Measurements from ENCODE around the gene SGO2. TPM values are rescaled to one million over a fixed set of nuclear protein-coding genes. Genes with fewer than 3 reads are reported as not detected.

The SGO2 gene
- total and polyA plus RNA-seq, 2 of the 13 experiments (the other 11 are each of a cell fraction or from before 2014, with no cell fraction given): 5.1 to 16.2 TPM

GRCh38 chr2:200613692-200614091 lies 87.7 kb downstream of the SGO2 start (continued):
- TF ChIP-seq IKZF4 (CRISPR knock-in tag; IDR thresholded peaks at IDR 0.05; ENCODE audit: borderline replicate concordance, low read depth, not compliant biosample characterization): no peak
- no peak for TF ChIP-seq ZNF816 (CRISPR knock-in tag; IDR thresholded peaks at IDR 0.05; ENCODE audit: borderline replicate concordance)
- TF ChIP-seq KLF6 (CRISPR knock-in tag; IDR thresholded peaks at IDR 0.05): no peak
- TF ChIP-seq POLR2AphosphoS5 (IDR thresholded peaks at IDR 0.05; ENCODE audit: low read depth, low read length): no peak

DNA sequence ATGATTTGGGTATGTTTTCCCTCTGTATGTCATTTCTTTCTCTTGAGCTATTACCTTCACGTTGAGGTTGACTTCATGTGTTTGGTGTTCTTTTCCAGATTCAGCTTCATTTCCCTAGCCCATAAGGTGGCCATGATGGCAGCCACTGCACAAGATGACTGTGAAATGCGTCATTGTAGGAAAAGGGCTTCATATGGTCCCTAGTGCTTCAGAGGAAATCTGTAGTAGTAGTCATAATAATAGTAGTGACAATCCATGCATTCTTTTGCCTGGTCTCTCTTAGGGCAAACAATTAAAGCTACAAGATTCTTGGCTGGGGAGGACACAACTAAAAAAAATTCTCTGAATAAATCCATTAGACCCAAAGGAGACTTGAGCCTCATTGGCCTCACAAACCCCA lies 88.2 kb downstream of the SGO2 start:
- Histone ChIP-seq H3K4me1 (ENCODE audit: insufficient read depth, low read length) (peaks cover 20% of the 10 kb centered on the region), H3K27ac (ENCODE audit: extremely low read length, insufficient read depth, low read length) (no peak overlapping the region), H3K9ac (ENCODE audit: insufficient read depth, low read depth, low read length) (no peak overlapping the region), H3K27me3 (ENCODE audit: control insufficient read depth in 1 of 2, insufficient read depth in 2 of 2, low read length in 2 of 2) (no peaks in the 10 kb centered on the region), H2AFZ (ENCODE audit: low read length) (no peak overlapping the region), H3K9me3 (ENCODE audit: low read length) (no peaks in the 10 kb centered on the region), H3K4me2 (ENCODE audit: low read depth, low read length) (no peak overlapping the region), H4K20me1 (ENCODE audit: insufficient read depth, low read length) (no peaks in the 10 kb centered on the region), H3K4me3 (replicated peaks in 1 of 3; ENCODE audit: insufficient read depth in 1 of 3, low read depth in 2 of 3, low read length in 3 of 3) (no peak overlapping the region), H3K79me2 (ENCODE audit: insufficient read depth, low read length) (no peaks in the 10 kb centered on the region), H3K36me3 (replicated peaks in 1 of 2; ENCODE audit: control insufficient read depth in 1 of 2, insufficient read depth in 2 of 2, low read length in 2 of 2) (0 out of 5 replicates have a peak, but pooled peaks cover 0 to 1% of the 10 kb centered on the region in 2 experiments)
- intact Hi-C loops (cut with micrococcal nuclease; ENCODE audit: unreplicated experiment) (no loop called here), in situ Hi-C loops (cut with HindIII; ENCODE audit: extremely low pct_ligation_motif_present, low pct_unique_long_range_greater_than_20kb) (no loop called here)
- ChIA-PET POLR2A (interaction anchor here (1.6 to 4.4 kb wide), 4 partner anchors 10 to 35 kb away, joined by 5 to 33 read pairs (median 20); partner anchors contain the start of gene AOX1), CTCF (ENCODE audit: low intra/inter-chr PET ratio, low total read pairs) (no interaction called here)
- ATAC-seq (no peak), DNase-seq (ENCODE audit: low spot score) (no peak), FAIRE-seq (no peak)
- WGBS (ENCODE audit: low lambda C conversion rate): 93% methylated on average over 2 of the region's 2 CpGs
- TF ChIP-seq DRAP1 (CRISPR knock-in tag; IDR thresholded peaks at IDR 0.05): no peak
- no peak for TF ChIP-seq NCOA1 (CRISPR knock-in tag; IDR thresholded peaks at IDR 0.05)
- no peak for TF ChIP-seq MYC (CRISPR knock-in tag; IDR thresholded peaks at IDR 0.05; ENCODE audit: borderline replicate concordance)
- no peak for TF ChIP-seq JUNB (CRISPR knock-in tag; IDR thresholded peaks at IDR 0.05; ENCODE audit: borderline replicate concordance)
- TF ChIP-seq KDM3A (CRISPR knock-in tag; IDR thresholded peaks at IDR 0.05; ENCODE audit: low read depth): no peak
- TF ChIP-seq RCOR2 (CRISPR knock-in tag; IDR thresholded peaks at IDR 0.05): no peak
- no peak for TF ChIP-seq POLR2AphosphoS5 (IDR thresholded peaks at IDR 0.05; ENCODE audit: low read depth, low read length)
- TF ChIP-seq TFE3 (CRISPR knock-in tag; IDR thresholded peaks at IDR 0.05): no peak
- no peak for TF ChIP-seq ZNF564 (CRISPR knock-in tag; IDR thresholded peaks at IDR 0.05)
- TF ChIP-seq KDM2A (CRISPR knock-in tag; IDR thresholded peaks at IDR 0.05; ENCODE audit: borderline replicate concordance, low read depth): no peak
- BruUV-seq (replicated peaks): no TSS peak

Measured in HepG2 (cell line).